Thoracic aorta (tissue), 2 donors: ENCODE results near the gene GALNT13. TPM values are rescaled to one million over a fixed set of nuclear protein-coding genes. Genes with fewer than 3 reads are reported as not detected.

Experiments used
- ATAC-seq: fragments of 150-250 bp; one replicate; pipeline ENCODE4 v1.8.0; 2017; ENCODE audit warnings: low read depth; ENCODE audit not compliant: insufficient number of reproducible peaks, low FRiP score
- DNase-seq: peaks from one replicate; pipeline ENCODE4 v3.0.0-alpha.2; 2020; ENCODE audit warnings: low spot score
- H3K27ac ChIP-seq, 2 donors: fragments of 200-600 bp; sonication (generic); 1 replicate in 1 of 2; 2 replicates in 1 of 2; pipeline ENCODE4 v1.5.1; 2016; ENCODE audit warnings: mild to moderate bottlenecking in 2 of 2, moderate library complexity in 2 of 2
- H3K27me3 ChIP-seq: fragments of 200-600 bp; sonication (generic); replicated peaks from 2 replicates; pipeline ENCODE4 v1.6.0; 2016; ENCODE audit warnings: mild to moderate bottlenecking; ENCODE audit not compliant: insufficient read depth
- H3K36me3 ChIP-seq: fragments of 200-600 bp; sonication (generic); one replicate; pipeline ENCODE4 v1.5.1; 2016
- H3K4me1 ChIP-seq, 2 donors: fragments of 200-600 bp; sonication (generic); 1 replicate in 1 of 2; 2 replicates in 1 of 2; pipeline versions ENCODE4 v1.5.1 to v1.6.0; 2016; ENCODE audit warnings: low read depth in 2 of 2, mild to moderate bottlenecking in 1 of 2; ENCODE audit not compliant: control insufficient read depth in 1 of 2
- H3K4me3 ChIP-seq: fragments of 200-600 bp; sonication (generic); 2 replicates; pipeline ENCODE4 v1.5.1; 2016; ENCODE audit warnings: mild to moderate bottlenecking
- H3K9me3 ChIP-seq: fragments of 200-600 bp; sonication (generic); 2 replicates; pipeline ENCODE4 v1.5.1; 2016
- CTCF ChIP-seq: fragments of 200-600 bp; sonication (generic); IDR thresholded peaks from one replicate; pipeline ENCODE4 v1.5.1; 2019; ENCODE audit warnings: antibody characterized with exemption
- total RNA-seq, 2 donors: library from RNA; depleted of rRNA; stranded (reverse); fragments of >200 nt; gene quantifications; one replicate each; pipeline versions ENCODE4 v1.1.0 to v1.2.3, GENCODE V29; 2016

The GALNT13 gene
- total RNA-seq, 2 donors from 2014 or later, result 2.5 to 30.1 TPM

- no peaks in the 10 kb centered on the region for H3K27me3 ChIP-seq
- TF ChIP-seq CTCF, result no peak
- H3K36me3 ChIP-seq, result no peaks in the 10 kb centered on the region
- H3K4me3 ChIP-seq, result no peak overlapping the region
- no peak overlapping the region for H3K27ac ChIP-seq
- ATAC-seq, result no peak
- H3K4me1 ChIP-seq, result no peaks in the 10 kb centered on the region
- H3K9me3 ChIP-seq, result no peaks in the 10 kb centered on the region
- no peak for DNase-seq
Measured at GRCh38 chr2:153971250-153971649, 99.5 kb downstream of the GALNT13 start.

- no peak overlapping the region for H3K4me3 ChIP-seq
- no peak for ATAC-seq
- no peaks in the 10 kb centered on the region for H3K36me3 ChIP-seq
Measured at GRCh38 chr2:153971855-153972254, 100.1 kb downstream of the GALNT13 start.

GRCh38 chr2:153972412-153972811, 100.7 kb downstream of the GALNT13 start:
- no peaks in the 10 kb centered on the region for H3K4me1 ChIP-seq
- ATAC-seq (no peak), DNase-seq (no peak)
- no peak overlapping the region for H3K27ac ChIP-seq
- no peaks in the 10 kb centered on the region for H3K9me3 ChIP-seq
- no peaks in the 10 kb centered on the region for H3K27me3 ChIP-seq
- H3K4me3 ChIP-seq, result no peak overlapping the region
- TF ChIP-seq CTCF, result no peak
- no peaks in the 10 kb centered on the region for H3K36me3 ChIP-seq

More at GRCh38 chr2:153971855-153972254, 100.1 kb downstream of the GALNT13 start:
- no peaks in the 10 kb centered on the region for H3K27me3 ChIP-seq
- no peak overlapping the region for H3K27ac ChIP-seq
- no peak for TF ChIP-seq CTCF
- no peaks in the 10 kb centered on the region for H3K9me3 ChIP-seq
- no peaks in the 10 kb centered on the region for H3K4me1 ChIP-seq
- no peak for DNase-seq

GRCh38 chr2:153986488-153987229, 114.9 kb downstream of the GALNT13 start:
- Histone ChIP-seq H3K27me3 (no peaks in the 10 kb centered on the region), H3K36me3 (no peaks in the 10 kb centered on the region), H3K9me3 (no peaks in the 10 kb centered on the region), H3K4me1 (no peaks in the 10 kb centered on the region), H3K4me3 (no peak overlapping the region), H3K27ac (no peak overlapping the region)
- no peak for ATAC-seq
- TF ChIP-seq CTCF, result no peak
- no peak for DNase-seq

GRCh38 chr2:153990771-153991170, 119.0 kb downstream of the GALNT13 start:
- H3K4me3 ChIP-seq, result no peak overlapping the region
- ATAC-seq, result no peak
- no peaks in the 10 kb centered on the region for H3K4me1 ChIP-seq
- no peaks in the 10 kb centered on the region for H3K36me3 ChIP-seq
- no peaks in the 10 kb centered on the region for H3K9me3 ChIP-seq
- no peaks in the 10 kb centered on the region for H3K27me3 ChIP-seq
- no peak for TF ChIP-seq CTCF
- DNase-seq, result no peak
- H3K27ac ChIP-seq, result no peak overlapping the region
